Ovary (tissue), 1 donor: Measurements from ENCODE around the gene PPP1R9B.

Experiments used
- EP300 ChIP-seq: sonication (generic); formaldehyde crosslinking; IDR thresholded peaks from one replicate; pipeline ENCODE4 v1.6.1; 2017; ENCODE audit warnings: antibody characterized with exemption
- POLR2A ChIP-seq: fragments of 450-650 bp; IDR thresholded peaks from one replicate; pipeline ENCODE4 v1.6.1; 2017; ENCODE audit warnings: antibody characterized with exemption, mild to moderate bottlenecking, moderate library complexity

GRCh38 chr17:50196826-50197225 lies 46.3 kb upstream of the PPP1R9B start:
- TF ChIP-seq POLR2A (no peak), EP300 (no peak)
